GM12878 (cell line): ENCODE results near the gene BLOC1S3. TPM values are rescaled to one million over a fixed set of nuclear protein-coding genes. Genes with fewer than 3 reads are reported as not detected.

Experiments used
- ATAC-seq: fragments of 200-7000 bp; cut with Tn5 transposase; 3 replicates; pipeline ENCODE4 v1.9.1; 2020; ENCODE audit warnings: mild to moderate bottlenecking, moderate library complexity
- BruUV-seq: library from RNA; stranded (reverse); fragments of 400-500 nt; replicated peaks from 2 replicates; lab custom pipeline; 2021; lab: Mats Ljungman, UMichigan
- CTCF ChIA-PET: fragments of 300-600 bp; sonication (Branson Sonifier 250); formaldehyde crosslinking; extraction: SDS; loops from one replicate; lab custom pipeline; 2021; ENCODE audit warnings: inconsistent platforms; lab: Yijun Ruan, JAX
- POLR2A ChIA-PET: fragments of 350-600 bp; formaldehyde crosslinking; extraction: SDS; loops from one replicate; lab custom pipeline; 2021; ENCODE audit warnings: inconsistent platforms; lab: Charles Lee
- RAD21 ChIA-PET: fragments of 300-600 bp; sonication (Branson Sonifier 250); formaldehyde crosslinking; loops from one replicate; lab custom pipeline; 2023; ENCODE audit warnings: antibody characterized with exemption; ENCODE audit not compliant: unreplicated experiment; lab: Charles Lee
- SMC1A ChIA-PET: fragments of 300-600 bp; sonication (Branson Sonifier 250); formaldehyde crosslinking; loops from one replicate; lab custom pipeline; 2023; ENCODE audit not compliant: unreplicated experiment, uncharacterized antibody; lab: Charles Lee
- DNase-seq: peaks from one replicate; pipeline ENCODE4 v3.0.0-alpha.2; 2011; ENCODE audit warnings: low read depth, low spot score
- FAIRE-seq: peaks from 3 replicates; lab custom pipeline; 2011; peaks lifted over from hg19 to GRCh38; lab: Jason Lieb, UNC
- H2AFZ ChIP-seq: 2 replicates; pipeline ENCODE4 v1.6.0; 2011; ENCODE audit warnings: low read depth, low read length, control low read depth; ENCODE audit not compliant: control insufficient read depth
- H3K27ac ChIP-seq: 2 replicates; pipeline ENCODE4 v1.5.1; 2011; ENCODE audit warnings: control low read depth; ENCODE audit not compliant: control insufficient read depth, insufficient read depth
- H3K27me3 ChIP-seq, 2 experiments: replicated peaks in 1 of 2; 2 replicates each; pipeline versions ENCODE4 v1.6.0 to v1.6.1; 2011; ENCODE audit warnings: low read length in 1 of 2; ENCODE audit not compliant: control insufficient read depth in 2 of 2, insufficient read depth in 2 of 2
- H3K36me3 ChIP-seq, 2 experiments: 2 replicates each; pipeline ENCODE4 v1.5.1; 2011; ENCODE audit warnings: low read length in 1 of 2; ENCODE audit not compliant: control insufficient read depth in 2 of 2, insufficient read depth in 2 of 2
- H3K4me1 ChIP-seq: 2 replicates; pipeline ENCODE4 v1.6.1; 2011; ENCODE audit warnings: mild to moderate bottlenecking, low read length, moderate library complexity, mixed read lengths; ENCODE audit not compliant: control insufficient read depth, insufficient read depth
- H3K4me2 ChIP-seq: 2 replicates; pipeline ENCODE4 v1.6.0; 2011; ENCODE audit warnings: control low read depth; ENCODE audit not compliant: control insufficient read depth, insufficient read depth
- H3K4me3 ChIP-seq: fragments of 200-600 bp; sonication (generic); 2 replicates; pipeline ENCODE4 v1.5.1; 2016
- H3K79me2 ChIP-seq: 2 replicates; pipeline ENCODE4 v1.6.0; 2011; ENCODE audit warnings: low read length; ENCODE audit not compliant: control insufficient read depth, insufficient read depth
- H3K9ac ChIP-seq: 2 replicates; pipeline ENCODE4 v1.8.0; 2011; ENCODE audit warnings: low read length, control low read depth, mixed read lengths; ENCODE audit not compliant: control insufficient read depth, insufficient read depth
- H3K9me3 ChIP-seq: replicated peaks from 3 replicates; pipeline ENCODE4 v1.5.1; 2011; ENCODE audit warnings: mild to moderate bottlenecking, low read length; ENCODE audit not compliant: control insufficient read depth, insufficient read depth
- H4K20me1 ChIP-seq: 2 replicates; pipeline ENCODE4 v1.6.0; 2011; ENCODE audit not compliant: control insufficient read depth, insufficient read depth
- DPF2 ChIP-seq: fragments of 450-650 bp; IDR thresholded peaks from 2 replicates; pipeline ENCODE4 v1.6.1; 2017; ENCODE audit warnings: mild to moderate bottlenecking
- LARP7 ChIP-seq: fragments of 450-650 bp; IDR thresholded peaks from 2 replicates; pipeline ENCODE4 v1.6.1; 2017; ENCODE audit warnings: mild to moderate bottlenecking
- NRF1 ChIP-seq: conservative IDR thresholded peaks from 2 replicates; pipeline ENCODE4 v1.6.1; 2011; ENCODE audit warnings: mild to moderate bottlenecking, low read depth, low read length, improper control_type of control experiment
- POLR2AphosphoS5 ChIP-seq: IDR thresholded peaks from 2 replicates; pipeline ENCODE4 v1.6.1; 2011; ENCODE audit warnings: mild to moderate bottlenecking, low read length, inconsistent platforms
- RB1 ChIP-seq: fragments of 450-650 bp; formaldehyde crosslinking; IDR thresholded peaks from 2 replicates; pipeline ENCODE4 v1.6.1; 2017; ENCODE audit warnings: mild to moderate bottlenecking, borderline replicate concordance
- SIN3A ChIP-seq: IDR thresholded peaks from 2 replicates; pipeline ENCODE4 v1.6.1; 2012; ENCODE audit warnings: low read depth, low read length, improper control_type of control experiment
- SMARCA5 ChIP-seq: fragments of 450-650 bp; IDR thresholded peaks from 2 replicates; pipeline ENCODE4 v1.6.1; 2017; ENCODE audit warnings: mild to moderate bottlenecking
- ZBED1 ChIP-seq: IDR thresholded peaks from 2 replicates; pipeline ENCODE4 v1.6.1; 2016; ENCODE audit warnings: borderline replicate concordance
- ZNF207 ChIP-seq: fragments of 450-650 bp; IDR thresholded peaks from 2 replicates; pipeline ENCODE4 v1.6.1; 2014; ENCODE audit warnings: antibody characterized with exemption, mild to moderate bottlenecking, borderline replicate concordance
- WGBS: methylation state at CpG from one replicate; pipeline ENCODE4 v1.1.6; 2016; ENCODE audit warnings: low lambda C conversion rate; ENCODE audit not compliant: insufficient replicate concordance, insufficient coverage; ENCODE audit errors: missing lambda C conversion rate; 5-methylcytosine and 5-hydroxymethylcytosine counted together
- in situ Hi-C: fragments of 300-500 bp; cut with MboI; formaldehyde crosslinking; loops from 9 replicates; pipeline ENCODE4 v1.14.3; 2018; ENCODE audit warnings: mixed read lengths
- intact Hi-C: fragments of 100-400 bp; cut with micrococcal nuclease; formaldehyde crosslinking; loops from one replicate; pipeline ENCODE4 v1.14.2; 2022; ENCODE audit not compliant: unreplicated experiment
- polyA plus RNA-seq, 11 experiments: library from polyadenylated mRNA; depleted of rRNA in 4 of 11; unstranded in 6 of 11; stranded (reverse) in 5 of 11; fragments of >200 nt; fragmentation: Nextera tagmentation in 4 of 11; fragmentation: Illumina TruSeq in 1 of 11; extraction: Ambion mirVana in 4 of 11; extraction: Trizol in 1 of 11; gene quantifications; 1 replicate in 1 of 11; 2 replicates in 10 of 11; pipeline versions ENCODE4 v1.2.1 to v1.2.3, GENCODE V29; 2011 to 2016; ENCODE audit warnings: inconsistent platforms in 2 of 11, missing spikeins in 2 of 11, low read depth in 1 of 11
- total RNA-seq, 4 experiments: library from RNA; depleted of rRNA in 3 of 4; stranded (reverse); fragments of >200 nt in 3 of 4; fragmentation: Illumina TruSeq in 1 of 4; extraction: Trizol in 1 of 4; gene quantifications; 2 replicates each; pipeline versions ENCODE4 v1.2.1 to v1.2.3, GENCODE V29; 2013 to 2021
- TF ChIP-seq, protein P1 (sequence below): fragments of 450-650 bp; IDR thresholded peaks from 2 replicates; pipeline ENCODE4 v1.6.1; 2017; ENCODE audit warnings: low read depth, mild to moderate bottlenecking, moderate library complexity
- TF ChIP-seq, protein P2 (sequence below): fragments of 450-650 bp; IDR thresholded peaks from 2 replicates; pipeline ENCODE4 v1.6.1; 2017; ENCODE audit warnings: mild to moderate bottlenecking, moderate library complexity

The BLOC1S3 gene
- total and polyA plus RNA-seq, 10 of the 15 experiments (the other 5 are each of a cell fraction or from before 2014, with no cell fraction given): 3.6 to 18.3 (median 10.4) TPM

DNA sequence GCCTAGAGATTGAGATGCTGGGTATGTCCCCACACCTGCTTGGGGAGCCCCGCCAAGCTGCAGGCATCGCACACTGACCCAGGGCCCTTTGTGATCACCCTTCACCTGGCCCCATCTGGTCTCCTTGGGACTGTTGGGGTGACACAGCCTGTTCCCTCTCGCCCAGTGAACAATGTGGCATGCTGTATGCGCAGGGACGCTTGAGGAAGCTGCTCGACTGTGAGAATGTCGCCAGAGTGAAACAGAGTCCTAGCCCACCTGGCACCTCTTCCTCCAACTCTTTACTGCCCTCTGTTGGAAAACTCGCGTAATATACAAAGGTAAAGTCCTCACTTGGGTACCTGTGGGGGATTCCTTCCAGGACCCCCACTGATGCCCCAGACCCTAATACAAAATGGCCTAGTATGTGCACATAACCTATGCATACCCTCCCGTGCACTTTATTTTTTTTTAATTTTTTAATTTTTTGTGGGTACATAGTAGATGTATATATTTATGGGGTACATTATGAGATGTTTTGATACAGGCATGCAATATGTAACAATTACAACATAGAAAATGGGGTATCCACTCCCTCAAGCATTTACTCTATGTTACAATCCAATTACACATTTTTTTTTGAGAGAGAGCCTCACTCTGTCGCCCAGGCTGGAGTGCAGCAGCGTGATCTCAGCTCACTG is 9.0 kb downstream of the BLOC1S3 start (continued):
- TF ChIP-seq LARP7 (peak; percentile 30; the same call in 1 of the 2 replicates), SMARCA5 (peak; percentile 56; the same call in 1 of the 2 replicates), DPF2 (no peak), POLR2AphosphoS5 (no peak)

DNA sequence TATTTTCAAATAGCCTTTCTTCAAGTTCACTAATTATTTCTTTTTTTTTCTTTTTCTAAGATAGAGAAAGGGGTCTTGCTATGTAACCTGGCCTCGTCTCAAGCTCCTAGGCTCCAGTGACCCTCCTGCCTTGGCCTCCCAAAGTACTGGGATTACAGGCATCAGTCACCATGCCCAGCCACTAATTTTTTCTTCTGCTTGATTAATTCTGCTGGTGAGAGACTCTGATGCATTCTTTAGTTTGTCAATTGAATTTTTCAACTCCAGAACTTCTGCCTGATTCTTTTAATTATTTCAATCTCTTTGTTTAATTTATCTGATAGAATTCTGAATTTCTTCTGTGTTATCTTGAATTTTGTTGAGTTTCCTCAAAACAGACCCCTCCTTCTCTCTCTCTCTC is 11.4 kb downstream of the BLOC1S3 start:
- FAIRE-seq (no peak), DNase-seq (no peak), ATAC-seq (no peak)
- Histone ChIP-seq H3K79me2 (no peaks in the 10 kb centered on the region), H3K9ac (no peak overlapping the region), H2AFZ (no peak overlapping the region), H3K9me3 (no peaks in the 10 kb centered on the region), H3K4me3 (no peak overlapping the region), H4K20me1 (no peaks in the 10 kb centered on the region), H3K4me1 (peaks cover 3% of the 10 kb centered on the region; the same call in 1 of the 2 replicates), H3K27me3 (no peaks in the 10 kb centered on the region), H3K36me3 (no peaks in the 10 kb centered on the region), H3K27ac (no peak overlapping the region), H3K4me2 (no peak overlapping the region)
- TF ChIP-seq SIN3A: no peak
- no peak for TF ChIP-seq DPF2
- TF ChIP-seq, protein P1, sequence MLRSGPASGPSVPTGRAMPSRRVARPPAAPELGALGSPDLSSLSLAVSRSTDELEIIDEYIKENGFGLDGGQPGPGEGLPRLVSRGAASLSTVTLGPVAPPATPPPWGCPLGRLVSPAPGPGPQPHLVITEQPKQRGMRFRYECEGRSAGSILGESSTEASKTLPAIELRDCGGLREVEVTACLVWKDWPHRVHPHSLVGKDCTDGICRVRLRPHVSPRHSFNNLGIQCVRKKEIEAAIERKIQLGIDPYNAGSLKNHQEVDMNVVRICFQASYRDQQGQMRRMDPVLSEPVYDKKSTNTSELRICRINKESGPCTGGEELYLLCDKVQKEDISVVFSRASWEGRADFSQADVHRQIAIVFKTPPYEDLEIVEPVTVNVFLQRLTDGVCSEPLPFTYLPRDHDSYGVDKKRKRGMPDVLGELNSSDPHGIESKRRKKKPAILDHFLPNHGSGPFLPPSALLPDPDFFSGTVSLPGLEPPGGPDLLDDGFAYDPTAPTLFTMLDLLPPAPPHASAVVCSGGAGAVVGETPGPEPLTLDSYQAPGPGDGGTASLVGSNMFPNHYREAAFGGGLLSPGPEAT: no peak
- TF ChIP-seq ZNF207: no peak
- no peak for TF ChIP-seq NRF1
- TF ChIP-seq RB1: no peak
- TF ChIP-seq, protein P2, sequence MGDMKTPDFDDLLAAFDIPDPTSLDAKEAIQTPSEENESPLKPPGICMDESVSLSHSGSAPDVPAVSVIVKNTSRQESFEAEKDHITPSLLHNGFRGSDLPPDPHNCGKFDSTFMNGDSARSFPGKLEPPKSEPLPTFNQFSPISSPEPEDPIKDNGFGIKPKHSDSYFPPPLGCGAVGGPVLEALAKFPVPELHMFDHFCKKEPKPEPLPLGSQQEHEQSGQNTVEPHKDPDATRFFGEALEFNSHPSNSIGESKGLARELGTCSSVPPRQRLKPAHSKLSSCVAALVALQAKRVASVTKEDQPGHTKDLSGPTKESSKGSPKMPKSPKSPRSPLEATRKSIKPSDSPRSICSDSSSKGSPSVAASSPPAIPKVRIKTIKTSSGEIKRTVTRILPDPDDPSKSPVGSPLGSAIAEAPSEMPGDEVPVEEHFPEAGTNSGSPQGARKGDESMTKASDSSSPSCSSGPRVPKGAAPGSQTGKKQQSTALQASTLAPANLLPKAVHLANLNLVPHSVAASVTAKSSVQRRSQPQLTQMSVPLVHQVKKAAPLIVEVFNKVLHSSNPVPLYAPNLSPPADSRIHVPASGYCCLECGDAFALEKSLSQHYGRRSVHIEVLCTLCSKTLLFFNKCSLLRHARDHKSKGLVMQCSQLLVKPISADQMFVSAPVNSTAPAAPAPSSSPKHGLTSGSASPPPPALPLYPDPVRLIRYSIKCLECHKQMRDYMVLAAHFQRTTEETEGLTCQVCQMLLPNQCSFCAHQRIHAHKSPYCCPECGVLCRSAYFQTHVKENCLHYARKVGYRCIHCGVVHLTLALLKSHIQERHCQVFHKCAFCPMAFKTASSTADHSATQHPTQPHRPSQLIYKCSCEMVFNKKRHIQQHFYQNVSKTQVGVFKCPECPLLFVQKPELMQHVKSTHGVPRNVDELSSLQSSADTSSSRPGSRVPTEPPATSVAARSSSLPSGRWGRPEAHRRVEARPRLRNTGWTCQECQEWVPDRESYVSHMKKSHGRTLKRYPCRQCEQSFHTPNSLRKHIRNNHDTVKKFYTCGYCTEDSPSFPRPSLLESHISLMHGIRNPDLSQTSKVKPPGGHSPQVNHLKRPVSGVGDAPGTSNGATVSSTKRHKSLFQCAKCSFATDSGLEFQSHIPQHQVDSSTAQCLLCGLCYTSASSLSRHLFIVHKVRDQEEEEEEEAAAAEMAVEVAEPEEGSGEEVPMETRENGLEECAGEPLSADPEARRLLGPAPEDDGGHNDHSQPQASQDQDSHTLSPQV: no peak
- TF ChIP-seq ZBED1: no peak
- WGBS: 8% methylated on average over 1 of the region's 1 CpG
- ChIA-PET RAD21 (no interaction called here), SMC1A (no interaction called here), POLR2A (no interaction called here), CTCF (interaction anchor here (1.2 kb wide), 1 partner anchor 281 kb away, joined by 4 read pairs; no protein-coding TSS in a partner anchor)
- in situ Hi-C loops (no loop called here), intact Hi-C loops (loop anchor here (5.0 to 10.0 kb wide), 2 partner anchors 147 to 175 kb away; no protein-coding TSS in a partner anchor)
- no TSS peak for BruUV-seq
